HG03521 (cell line): ENCODE data around the gene ABTB2.

ENCODE experiments used
- ATAC-seq: cut with Tn5 transposase; IDR thresholded peaks from one replicate; pipeline ENCODE4 v1.9.1; 2021; ENCODE audit warnings: mild to moderate bottlenecking, moderate library complexity; ENCODE audit not compliant: unreplicated experiment

Gene ABTB2

DNA sequence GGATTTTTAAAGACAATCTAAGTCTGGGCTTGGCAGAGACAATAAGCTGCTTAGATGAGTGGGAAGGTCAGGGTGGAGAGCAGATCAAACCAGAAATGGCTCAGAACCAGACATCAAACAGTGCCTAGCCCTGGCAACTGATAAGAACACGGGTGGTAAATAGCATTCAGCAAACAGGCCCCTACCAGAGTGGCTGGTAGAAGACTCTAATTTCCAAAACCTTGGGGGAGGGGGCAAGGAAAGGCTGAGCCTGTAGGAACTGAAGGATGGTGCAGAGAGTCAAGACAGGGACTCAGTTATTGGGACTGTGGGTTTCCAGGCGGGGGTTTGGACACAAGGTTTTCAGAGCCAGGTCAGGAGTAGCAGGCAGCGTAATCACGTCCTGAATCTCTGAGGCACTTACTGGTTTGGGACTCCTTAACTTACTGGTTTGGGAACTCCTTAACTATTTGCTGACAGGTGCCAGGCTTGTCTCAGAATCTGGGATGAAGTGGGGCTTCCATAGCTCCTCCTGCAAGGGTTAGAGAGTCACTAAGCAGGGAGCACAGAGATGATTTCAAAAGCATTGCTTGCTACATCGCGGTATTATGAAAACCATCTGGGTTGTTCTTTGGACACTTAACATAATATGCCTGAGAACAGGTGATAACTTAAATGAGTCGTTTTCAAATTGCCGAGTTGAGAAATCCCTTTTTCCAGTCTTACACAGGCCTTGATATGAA lies 5.7 kb upstream of the ABTB2 start:
- ATAC-seq: no peak

DNA sequence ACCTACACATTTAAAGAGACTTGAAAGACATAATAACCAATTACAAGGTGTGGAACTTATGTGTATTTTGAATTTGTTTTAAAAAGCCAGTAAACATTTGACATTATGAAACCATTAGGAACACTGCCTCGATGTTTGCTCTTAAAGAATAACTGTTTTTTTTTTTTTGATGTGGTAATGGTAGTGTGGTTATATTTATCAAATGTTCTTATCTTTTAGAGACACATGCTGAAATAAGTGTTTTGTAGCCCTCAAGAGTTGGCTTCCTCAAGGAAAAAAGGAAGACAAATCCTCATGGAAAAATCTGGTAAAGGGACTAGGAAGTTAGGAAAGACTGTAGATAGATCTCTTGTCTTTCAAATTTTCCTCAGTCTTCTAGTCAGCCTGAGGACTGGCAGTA lies 2.2 kb upstream of the ABTB2 start:
- no peak for ATAC-seq

DNA sequence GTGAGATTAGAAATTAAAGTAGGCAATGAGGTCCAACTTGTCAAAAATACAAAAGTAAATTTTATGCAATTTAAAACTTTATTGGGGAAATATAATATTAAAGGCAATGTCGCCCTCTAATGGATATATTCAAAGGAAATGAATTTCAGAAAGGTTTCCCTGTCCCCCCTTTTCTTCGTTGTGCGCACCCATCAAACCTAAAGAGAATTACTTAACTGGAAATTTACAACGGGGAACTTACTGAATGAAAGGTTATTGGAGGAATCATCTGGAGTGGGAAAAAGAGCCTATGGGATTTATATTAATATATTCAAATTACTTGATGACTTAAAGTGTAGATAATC lies 1.7 kb upstream of the ABTB2 start:
- ATAC-seq: no peak

DNA sequence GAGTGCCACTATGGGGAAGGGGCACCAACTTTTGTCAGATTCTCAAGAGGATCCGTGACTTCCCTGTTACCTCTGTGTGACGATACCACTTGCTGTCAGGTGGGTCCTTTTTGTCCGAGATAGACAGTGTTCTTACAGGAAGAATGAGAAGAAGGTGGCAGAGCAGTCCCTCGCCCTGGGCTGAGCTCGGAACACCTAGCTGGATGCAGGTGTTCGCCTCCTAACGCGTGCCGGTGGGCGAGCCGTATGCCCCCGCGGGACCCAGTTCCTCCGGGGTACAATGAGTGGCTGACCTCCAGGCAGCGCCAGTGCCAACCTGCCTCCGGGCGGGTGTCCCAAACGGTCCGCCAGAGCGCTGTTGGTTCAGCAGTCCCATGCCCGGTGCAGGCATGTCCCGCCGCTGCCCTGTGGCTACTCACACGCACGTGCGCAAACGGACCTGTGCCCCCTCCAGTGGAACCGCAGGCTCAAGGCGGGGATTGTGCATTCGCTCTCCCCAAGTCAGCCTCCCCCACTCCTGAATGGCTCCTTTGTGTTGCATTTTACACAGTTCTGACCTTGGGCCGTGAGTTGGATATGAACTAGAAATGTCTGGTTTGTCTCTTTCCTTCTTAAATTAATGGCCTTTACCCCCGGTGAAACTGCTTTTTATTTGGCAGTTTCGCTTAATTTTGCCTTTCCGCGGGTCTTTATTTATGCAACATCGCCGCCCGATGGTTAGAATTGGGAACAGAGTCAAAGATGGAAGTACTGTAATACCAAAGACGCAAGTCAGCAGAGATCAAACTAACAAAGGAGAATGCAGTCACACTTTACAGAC lies 1.1 kb upstream of the ABTB2 start:
- ATAC-seq: no peak

DNA sequence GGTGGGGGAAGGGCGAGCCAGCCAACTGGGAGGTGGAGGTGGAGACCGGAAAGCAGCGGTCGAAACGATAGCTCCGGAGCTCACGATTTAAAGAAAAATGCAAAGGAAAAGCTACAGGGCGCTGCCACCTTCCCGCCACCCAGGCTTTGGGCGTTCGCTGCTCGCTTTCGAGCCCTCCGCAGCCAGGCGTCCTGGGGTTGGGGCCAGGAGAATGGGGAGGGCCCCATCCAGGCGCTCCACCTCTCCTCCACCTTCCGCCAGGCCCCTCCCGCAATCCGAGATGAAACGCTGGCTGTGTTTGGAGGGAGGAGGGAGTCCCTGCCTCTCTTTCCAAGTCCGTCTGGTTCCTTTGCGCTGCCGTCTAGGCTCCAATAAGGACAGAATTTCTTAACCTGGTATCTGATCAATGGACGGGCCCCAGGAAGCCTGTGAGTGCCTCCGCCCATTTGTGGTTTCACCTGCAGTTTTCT lies 483 bp upstream of the ABTB2 start:
- no peak for ATAC-seq

DNA sequence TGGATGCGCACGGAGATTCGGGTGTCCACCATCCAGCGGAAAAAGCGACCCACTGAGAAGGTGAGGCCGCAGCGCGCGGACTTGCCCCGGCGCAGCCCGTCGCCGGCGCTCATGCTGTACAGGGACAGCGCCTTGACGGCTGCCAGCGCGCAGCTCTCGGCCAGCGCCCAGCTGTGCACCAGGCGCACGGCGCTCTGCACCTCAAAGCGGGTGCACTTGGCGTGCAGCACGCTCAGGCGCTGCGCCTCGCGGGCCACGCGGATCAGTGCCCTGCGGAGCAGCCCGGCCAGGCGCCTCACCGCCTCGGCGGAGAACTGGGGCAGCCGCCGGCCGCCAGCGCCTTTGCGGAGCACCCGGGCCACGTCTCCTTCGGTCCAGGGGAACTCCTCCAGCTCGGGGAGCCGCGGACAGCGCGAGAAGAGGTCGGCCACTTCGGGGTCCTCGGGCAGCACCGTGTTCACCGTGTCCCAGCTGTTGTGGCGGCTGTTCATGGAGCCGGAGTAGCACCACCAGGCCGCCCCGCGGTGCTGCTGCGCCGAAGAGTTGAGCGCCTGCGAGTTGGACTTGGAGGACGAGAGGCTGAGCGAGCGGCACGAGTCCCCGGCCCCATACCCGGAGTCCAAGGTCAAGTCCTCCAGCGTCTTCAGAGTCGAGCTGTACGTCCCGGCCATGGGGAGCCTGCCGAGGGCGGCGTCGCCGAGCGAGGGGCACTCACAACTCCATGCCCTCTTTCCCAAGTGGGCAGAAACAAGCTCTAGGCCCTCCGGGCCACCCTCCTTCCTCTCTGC lies 703 bp downstream of the ABTB2 start:
- ATAC-seq: no peak

DNA sequence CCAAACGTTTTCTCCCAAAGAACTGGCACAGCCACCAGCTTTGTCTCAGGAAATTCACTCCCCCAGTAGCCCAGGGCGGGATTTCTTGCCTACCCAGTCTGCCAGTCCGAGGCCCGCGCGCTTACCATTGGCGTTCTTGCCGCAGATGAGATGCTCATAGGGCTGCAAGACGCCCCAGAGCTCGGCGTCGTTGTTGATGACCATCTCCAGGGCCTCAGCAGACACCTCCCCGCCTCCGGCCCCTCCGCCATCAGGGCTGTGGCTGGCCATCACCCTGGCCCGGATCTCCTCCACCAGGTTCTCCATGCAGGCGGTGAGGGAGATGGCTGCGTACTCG lies 1.3 kb downstream of the ABTB2 start:
- no peak for ATAC-seq

DNA sequence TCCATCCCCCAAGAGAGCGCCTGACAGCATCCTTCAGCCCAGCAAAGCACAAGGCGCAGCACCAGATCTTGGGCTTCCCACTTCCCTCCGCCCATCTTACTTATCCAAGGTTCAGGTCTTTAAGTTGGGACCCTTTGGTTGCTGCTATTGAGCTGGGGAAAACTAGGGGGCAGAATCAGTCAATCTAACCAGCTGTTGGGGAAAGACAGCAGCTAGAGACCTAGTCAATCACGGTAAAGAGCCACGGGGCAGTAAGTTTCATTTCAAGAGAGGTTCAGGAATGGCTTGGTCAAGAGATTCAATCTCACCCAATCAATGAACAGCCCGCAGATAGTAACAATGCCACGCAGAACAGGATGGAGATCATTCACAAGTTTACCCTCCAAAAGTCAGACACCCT lies 1.7 kb downstream of the ABTB2 start:
- ATAC-seq: no peak

DNA sequence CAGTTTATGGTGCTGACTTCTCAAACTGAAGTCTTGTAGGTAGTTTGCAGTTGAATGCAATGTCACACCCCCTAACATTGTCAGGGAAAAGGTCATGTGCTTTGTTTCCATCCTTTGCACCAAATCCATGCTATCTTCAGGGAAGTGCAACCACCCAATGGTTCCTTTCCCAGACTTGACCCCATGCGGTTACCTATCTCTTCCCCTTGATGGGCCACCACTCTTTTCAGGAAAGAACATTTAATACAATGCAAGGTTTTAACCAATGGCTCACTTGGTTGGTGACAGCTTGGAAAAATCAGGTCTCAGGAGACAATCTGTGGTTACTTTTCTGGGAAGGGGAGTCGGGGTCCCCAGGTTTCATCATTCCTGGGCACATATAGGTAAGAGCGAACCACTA lies 2.1 kb downstream of the ABTB2 start:
- ATAC-seq: no peak

DNA sequence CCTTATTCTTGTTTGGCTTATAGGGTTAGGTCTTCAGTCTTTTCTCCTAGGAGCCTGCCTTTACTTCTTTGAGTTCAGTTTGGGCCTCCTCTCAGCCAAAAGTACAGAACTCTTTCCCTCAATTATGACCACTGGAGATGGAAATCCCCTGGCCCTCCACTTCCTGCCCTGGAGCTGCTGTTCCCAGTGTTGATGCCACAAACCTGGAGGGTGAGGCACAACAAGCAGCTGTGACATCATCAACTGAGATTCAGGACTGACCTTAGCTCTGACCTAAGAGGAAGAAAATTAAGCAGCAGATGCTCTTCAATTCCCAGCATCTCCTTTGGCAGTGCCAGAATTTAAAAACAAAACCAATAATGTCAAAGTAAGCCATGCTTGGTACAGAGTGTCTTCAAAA lies 3.0 kb downstream of the ABTB2 start:
- no peak for ATAC-seq

DNA sequence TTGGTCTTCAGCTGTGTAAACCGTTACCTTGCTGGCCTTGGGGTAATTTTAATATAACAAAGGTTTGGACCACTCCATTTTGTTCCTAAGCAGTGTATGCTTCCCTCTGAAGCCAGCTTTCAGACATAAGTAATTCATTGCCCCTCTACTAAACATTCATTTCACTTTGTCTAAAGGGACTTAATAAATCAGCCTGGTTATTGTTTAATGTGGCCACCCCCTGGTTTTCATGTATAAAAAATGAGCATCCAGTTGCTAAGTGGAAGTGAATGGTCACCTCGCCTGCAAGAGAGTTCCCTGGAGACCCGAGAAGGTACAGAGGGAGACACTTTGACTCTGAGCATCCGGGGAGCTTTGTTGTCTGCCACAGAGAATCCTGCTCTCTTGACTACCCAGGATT lies 3.9 kb downstream of the ABTB2 start:
- no peak for ATAC-seq

DNA sequence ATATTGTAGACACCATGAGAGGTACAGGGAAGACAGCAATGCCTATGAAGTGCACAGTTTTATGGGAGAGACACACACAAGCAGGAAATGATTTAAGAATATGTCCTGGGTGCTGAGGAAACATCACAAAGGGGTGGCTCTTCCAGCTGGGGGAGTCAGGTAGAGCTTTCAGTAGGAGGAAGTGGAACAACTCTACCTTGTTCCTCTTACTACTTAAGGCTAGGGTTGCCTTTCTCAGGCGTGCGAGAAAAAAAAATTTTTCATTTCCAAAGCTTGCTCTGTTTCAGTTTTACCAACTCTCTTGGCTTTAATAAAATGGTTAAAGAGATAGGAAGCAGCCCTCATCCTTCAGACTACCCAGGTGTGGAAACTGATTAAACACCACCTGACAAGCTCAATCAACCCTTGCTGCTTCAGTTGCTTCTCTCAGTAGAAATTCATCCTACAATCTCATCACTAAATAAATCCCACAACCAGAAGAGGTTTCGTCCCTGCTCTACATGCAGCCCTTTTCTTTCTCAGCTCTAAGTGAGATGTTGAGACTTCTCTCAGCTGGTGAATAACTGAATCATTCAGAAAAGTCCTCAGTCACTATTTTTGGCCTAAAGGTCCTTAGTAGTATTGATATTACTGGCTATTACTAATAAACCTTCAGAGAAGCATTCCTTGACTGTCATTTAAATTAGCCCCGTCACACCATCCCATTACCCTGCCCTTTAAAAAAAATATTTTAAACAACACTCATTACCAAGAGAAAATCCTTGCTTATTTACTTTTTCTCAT lies 5.9 kb downstream of the ABTB2 start:
- no peak for ATAC-seq

DNA sequence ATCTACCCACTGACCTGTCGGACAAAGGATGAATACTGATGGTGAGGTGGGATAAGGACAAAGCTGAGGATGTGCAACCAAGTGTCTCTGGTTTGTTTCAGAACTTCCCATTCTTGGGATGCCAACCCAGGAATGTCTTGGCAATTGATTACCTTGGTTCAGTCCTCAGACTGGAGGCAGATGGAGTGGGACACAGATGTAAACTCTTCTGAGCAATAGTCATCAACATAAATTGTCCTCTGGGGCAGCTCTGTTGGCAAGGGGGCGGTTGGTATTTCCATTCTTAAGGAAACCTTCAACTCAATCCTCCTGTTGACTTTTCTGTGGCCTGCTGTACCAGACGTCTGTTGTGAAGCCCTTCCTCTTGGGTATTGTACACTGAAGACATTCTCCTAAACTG lies 6.8 kb downstream of the ABTB2 start:
- no peak for ATAC-seq

DNA sequence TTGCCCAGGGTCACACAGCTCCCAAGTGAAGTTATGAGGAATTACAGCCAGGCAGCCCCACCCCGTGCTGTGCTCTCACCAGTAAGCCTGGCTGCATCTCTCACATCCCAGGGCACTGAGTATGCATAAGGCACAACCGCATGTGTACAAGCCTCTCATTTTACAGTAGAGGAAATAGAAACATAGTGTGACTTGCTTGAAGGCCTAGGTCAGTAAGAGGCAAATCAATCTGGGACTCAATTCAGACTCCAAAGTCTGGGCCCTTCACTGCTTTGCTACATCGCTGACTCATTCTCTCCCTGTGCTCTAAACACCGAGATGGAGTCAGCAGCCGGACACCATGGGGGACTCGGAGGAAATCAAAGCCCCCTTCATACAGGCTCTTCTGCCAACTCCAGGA lies 7.9 kb downstream of the ABTB2 start:
- no peak for ATAC-seq

DNA sequence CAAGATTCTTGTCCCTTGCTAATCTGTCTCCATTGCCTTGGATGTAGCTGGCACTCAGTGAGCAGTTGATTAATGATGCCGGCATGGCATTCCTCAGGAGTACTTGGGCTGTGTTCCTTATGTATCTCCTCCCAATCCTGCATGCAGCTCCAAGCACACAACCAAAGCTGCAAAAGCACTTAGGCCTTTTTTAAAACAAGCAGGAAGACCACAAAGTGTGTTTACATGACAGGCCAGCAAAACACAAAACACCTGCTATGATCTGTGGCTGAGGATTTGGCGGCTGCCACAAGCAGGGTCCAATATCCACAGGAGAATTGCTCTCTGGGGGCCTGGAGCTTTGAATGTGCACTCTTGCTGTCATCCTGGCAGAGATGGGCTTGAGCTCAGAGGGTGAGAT lies 8.9 kb downstream of the ABTB2 start:
- no peak for ATAC-seq

DNA sequence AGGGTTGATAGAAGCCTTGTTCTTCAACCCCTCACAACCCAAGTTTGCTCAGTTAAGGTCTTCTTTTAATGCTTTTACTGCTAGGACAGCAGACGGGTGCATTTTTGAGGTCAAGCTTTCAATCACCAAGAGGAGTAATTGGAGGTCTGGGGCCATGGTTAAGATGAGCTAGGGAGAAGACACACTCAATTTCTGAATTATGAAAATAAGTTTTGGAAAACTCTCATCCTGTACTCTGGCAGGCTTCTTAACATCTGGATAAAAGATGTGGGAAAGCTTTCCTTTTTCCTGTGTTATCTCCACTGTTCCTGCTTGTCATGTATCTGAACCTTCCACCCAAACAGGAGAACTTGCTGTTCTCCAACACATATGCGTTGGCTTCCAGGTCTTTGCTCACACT lies 9.7 kb downstream of the ABTB2 start:
- no peak for ATAC-seq

DNA sequence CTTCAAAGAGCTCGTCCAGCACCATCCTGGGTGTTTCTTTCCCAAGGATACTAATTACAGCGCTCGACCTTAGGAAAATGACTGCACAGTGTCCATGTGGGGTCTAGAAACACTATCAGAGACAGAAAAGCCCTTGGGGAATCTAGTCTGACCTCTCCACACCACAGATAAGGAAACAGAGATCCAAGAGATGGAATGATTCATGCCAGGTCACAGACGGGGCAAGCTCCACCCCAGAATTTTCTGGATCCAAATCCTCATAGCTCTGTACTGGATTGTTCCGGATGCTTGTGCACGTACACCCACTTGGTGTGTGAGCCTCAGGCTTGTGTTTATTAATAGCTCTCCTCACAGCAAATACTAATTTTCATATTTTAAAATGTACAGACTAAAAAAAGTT lies 11.3 kb downstream of the ABTB2 start:
- no peak for ATAC-seq

DNA sequence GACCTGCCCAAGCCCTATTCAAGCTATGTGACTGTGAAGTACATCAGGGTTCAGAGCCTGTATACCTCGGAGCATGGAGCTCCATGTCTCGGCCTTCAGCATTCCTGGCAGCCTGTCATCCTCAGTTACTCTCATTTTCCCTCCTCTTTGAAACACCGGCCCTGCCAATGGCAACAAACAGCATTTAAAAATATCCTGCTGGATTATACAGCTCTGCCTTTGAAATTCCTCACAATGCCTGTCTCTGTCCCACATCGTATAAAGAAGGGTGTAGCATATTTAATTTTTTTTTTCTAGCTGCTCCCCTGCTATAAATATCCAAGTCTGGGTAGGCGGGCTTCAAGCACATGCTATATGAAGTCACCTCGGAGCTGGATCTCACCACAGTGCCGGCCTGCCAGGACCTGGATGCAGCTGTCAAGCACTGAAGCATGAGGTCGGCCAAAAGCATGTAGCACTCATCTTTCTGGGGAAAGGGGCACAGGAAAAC lies 11.8 kb downstream of the ABTB2 start:
- ATAC-seq: no peak

DNA sequence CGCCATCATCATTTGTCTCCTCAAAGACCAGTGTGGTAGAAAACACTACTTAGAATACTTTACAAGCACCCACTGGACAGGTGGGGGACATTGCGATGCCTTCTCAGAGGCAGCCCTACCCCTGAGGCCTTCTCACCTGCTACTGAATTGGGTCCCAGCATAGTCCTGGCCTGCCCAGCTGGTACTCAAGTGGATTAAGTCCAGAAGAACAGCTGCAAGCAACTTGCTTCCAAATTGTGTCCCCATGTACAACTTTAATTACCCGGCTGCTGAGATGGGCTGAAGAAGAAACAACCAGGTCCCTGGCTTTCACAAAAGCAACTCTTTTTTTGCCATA lies 12.3 kb downstream of the ABTB2 start:
- no peak for ATAC-seq

DNA sequence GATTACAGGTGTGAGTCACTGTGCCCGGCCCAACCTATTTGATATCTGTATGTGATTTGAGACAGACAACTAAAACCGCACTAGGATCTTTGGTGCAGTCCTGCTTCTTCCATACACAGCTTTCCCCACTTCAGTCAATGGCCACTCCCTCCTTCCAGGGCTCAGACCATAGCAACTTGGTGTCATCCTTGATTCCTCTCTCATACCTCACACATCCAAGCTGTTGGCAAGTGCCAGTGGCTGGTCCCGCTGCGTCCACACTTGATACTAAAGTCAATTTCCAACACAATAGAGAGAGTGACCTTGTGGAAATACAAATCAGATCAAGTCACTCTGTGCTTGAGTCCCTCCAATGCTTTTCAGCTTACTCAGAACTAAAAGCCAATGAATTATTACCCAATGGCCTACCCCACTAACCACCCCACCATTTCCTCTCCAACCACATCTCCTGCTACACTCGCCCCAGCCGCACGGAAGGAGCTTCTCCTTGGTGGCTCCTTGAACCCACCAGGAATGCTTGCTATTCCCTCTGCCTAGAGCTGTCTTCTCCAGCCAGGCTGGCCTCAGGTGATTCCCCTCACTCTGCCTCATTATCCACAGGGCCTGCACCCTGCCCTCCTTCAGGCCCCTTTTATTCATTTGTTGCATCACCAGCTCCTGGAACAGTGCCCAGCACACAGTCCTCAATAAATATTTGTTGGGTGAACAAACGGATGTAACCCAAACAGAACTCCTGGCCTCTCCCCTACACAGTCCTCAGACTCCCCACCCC lies 12.9 kb downstream of the ABTB2 start:
- ATAC-seq: no peak
